Measurements from ENCODE around the gene CRACDL.

CRACDL gene

DNA sequence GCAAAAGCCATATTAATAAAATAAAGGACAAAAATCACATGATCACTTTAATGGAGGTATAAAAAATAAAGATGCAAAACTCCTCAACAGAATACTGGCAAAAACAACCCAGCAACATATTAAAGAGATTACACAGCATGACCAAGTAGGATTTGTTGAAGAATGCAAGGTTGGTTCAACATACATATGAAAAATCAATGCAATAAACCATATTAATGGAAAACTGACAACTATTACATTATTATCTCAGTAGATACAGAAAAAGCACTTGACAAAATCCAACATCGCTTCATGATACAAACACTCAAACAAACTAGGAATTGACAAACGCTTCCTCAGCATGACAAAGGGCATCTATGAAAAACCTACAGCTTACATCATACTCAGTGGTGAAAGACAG lies 76.7 kb downstream of the CRACDL start:
- no peak for DNase-seq (ENCODE audit: low read depth)

GRCh38 chr2:98857001-98857400 lies 79.0 kb downstream of the CRACDL start:
- no peak for DNase-seq (ENCODE audit: low read depth)

DNA sequence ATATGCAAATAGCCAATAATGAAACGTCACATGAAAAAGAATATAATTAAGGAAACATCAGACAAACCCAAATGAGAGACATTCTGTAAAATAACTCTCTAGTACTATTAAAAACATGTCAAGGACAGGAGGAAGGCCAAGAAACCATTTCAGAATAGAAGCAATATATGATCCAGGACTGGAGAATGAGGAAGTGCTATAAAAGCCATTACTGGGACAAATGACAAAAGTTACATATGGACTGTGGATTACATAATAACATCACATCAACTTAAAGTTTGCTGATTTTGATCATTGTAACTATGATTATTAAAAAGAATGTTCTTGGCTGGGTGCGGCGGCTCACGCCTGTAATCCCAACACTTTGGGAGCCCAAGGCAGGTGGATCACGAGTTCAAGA lies 81.3 kb downstream of the CRACDL start:
- no peak for DNase-seq (ENCODE audit: low read depth)

DNA sequence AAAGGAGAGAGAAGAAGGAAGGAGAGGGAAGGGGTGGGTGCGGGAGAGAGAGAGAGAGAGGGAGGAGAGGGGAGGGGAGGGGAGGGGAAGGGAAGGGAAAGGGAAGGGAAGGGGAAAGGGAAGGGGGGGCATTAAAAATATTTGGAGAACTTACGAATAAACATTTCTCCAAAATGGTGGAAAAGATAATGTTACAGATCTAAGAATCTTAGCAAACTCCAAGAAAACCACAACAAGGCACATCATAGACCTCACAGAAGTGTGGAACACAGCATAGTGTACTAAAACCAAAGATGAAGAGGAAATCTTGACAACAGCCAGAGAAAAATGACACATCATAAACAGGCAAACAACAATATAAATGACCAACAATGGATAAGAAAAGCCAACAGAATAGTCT lies 83.1 kb downstream of the CRACDL start:
- no peak for DNase-seq (ENCODE audit: low read depth)

DNA sequence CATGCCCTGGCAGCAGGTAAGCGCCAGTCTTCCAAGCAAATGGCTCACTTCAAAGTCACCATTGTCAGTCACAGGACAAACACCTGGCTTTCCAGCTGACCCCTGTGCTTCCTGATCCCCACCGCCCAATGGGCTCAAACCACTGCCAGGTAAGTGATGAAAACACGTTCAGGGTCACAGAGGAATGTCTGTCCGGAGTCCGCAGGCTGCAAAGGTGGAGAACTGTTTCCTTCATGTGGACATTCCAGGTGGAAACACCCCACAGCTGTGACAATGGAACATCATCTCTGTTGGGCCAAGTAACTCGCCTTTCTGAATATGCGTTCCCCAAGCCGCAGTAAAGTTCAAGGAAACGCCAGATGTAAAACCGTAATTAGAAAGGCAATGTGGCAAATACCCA lies 86.0 kb downstream of the CRACDL start:
- DNase-seq (ENCODE audit: low read depth), result no peak

DNA sequence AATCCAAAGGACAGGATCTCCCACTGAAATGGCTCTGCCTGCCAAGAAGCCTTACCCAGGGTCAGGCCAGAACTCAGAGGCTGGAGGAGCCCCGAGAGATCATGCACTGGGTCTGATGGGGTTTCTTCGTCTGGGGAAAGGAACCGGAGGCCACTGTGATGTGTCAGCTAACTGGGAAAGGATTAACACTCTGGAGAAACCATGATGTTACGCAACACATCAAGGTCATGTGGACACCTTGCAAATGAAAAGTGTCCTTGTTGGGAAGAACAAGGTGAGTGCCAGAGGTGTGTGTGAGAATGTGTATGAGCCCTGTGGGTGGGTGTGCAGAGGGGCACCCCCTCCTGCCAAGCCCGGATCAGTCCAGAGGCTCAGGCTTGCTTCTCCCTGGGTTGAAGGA lies 86.9 kb downstream of the CRACDL start:
- no peak for DNase-seq (ENCODE audit: low read depth)

DNA sequence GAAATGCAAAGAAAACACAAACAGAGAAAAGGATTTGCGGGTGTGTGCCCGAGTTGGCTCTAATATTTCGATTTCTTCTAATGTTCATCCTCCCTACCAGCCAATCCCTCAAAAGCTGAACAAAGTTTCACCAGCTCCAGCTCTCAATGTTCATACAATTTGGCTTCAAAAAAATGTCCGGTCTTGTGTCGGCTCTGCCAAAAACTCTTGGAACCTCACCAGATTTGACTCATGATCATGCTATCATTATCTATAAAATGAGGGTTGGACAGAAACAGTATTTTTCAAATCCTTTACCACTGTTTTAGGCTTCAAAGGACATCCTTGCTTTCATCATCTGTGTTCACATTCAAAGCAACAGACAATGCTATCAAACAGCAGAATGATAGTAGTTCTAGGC lies 88.2 kb downstream of the CRACDL start:
- DNase-seq (ENCODE audit: low read depth), result no peak

DNA sequence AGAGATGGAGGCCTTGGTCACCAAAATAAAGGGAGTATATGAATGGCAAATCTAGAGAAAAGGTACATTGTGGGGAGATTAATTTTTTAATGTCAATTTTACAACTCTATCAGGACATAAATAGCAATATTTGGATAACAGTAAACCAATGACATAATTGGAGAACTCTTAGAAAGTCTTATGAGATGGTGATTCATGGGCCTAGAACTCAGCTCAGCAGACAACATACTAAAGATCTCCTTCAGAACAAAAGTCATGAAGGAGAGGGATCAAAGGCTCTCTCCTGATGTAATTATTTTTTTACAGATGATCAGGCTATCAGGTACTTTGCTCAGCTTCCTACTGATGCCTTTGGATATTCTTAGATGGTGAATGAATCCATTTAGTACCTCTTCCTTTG lies 90.0 kb downstream of the CRACDL start:
- DNase-seq (ENCODE audit: low read depth), result no peak

- no peak for DNase-seq (ENCODE audit: low read depth)
These were observed 93.9 kb downstream of the CRACDL start for GRCh38 chr2:98842136-98842535.

DNA sequence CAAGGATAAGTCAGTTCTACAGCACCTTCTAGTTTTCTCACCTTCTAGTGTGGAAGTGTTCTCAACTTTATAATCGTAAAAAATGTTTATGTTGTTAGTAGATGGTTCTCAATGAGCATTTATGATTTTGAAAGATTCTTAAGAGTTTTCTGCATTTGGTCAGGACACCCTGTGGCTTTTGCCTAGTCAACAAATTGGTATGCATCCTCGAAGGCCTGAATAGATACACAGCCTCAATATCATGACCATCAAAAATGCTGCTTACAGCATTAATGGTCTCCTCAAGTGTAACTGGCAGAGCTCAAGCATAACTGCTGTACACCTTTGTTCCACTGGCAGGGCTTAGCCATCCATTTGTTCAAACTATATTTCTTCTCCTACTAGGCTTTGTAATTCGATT lies 96.7 kb downstream of the CRACDL start:
- DNase-seq (ENCODE audit: low read depth), result peak; percentile 16

DNA sequence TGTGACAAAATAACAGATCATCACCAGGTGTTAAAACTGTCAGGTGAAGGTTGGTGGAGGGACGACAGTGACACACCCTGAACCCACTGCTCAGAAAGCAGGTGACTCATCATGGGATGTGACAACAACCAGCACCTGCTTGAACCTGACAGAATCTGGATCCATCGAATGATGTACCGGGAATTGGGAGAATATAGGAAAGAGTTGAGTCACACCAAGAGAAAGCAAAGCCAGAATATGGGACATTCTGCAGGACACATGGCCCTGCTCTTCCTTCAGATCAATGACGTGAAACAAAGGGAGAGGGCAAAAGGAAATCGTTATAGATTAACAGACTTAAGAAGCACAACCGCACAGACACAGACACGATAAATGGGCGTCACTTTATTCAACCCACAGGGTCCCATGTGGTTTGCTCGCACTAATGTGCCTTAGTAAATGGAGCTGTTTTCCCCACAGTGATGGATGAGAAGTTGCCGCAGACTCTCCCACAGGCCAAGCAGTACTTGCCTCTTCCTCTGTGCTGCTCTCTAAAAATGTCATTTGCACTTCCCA lies 100.1 kb downstream of the CRACDL start:
- no peak for DNase-seq (ENCODE audit: low read depth)

DNA sequence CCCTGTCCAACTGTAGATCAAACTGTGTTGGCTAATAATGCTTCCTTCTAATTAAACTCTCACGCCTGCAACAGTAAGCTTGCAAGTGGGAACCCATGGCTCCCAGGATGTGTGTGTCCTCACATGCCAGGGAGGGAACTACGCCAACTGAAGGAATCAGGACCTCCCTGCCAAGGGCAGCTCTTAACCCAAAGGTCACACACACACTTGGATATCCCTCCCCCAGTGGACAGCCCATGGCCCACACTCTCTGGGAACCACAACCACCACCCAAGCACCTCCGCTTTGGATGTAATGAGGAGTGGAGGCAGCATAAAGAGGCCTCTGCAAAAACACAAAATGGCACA lies 102.1 kb downstream of the CRACDL start:
- no peak for DNase-seq (ENCODE audit: low read depth)

DNA sequence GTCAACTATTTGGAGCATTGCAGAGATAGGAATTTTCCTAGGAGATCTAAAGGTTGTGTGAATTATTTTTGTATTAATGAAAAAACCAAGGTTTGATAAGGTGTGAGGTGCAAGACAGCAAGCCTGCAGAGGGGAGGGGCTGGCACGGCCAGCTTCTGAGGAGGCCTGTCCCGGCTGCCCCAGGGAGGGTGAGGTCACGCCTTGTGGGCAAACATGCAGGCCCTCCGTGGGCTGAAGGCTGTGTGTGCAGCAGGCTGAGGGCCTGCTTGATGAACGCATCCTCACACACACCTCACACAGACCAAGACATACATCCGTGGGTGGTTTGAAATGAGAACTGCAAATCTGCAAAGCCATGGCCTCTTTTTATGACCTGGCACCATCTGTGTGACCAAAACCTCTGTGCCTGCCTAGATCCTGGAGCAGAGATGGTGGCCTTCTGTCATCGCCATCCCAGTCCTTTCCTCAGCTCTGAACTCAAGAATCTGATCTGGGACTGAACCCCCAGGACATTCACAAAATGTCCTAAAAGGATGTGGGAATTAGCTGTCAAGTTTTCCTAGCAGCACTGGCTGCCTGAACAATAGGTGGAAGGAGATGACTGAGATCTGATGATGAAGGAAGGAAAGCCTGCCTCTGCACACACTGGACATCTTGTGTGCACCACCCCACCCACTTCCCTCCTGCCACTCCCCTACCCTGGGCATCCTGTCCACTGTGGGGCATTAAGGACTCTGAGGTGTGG lies 102.7 kb downstream of the CRACDL start:
- DNase-seq (ENCODE audit: low read depth), result no peak

DNA sequence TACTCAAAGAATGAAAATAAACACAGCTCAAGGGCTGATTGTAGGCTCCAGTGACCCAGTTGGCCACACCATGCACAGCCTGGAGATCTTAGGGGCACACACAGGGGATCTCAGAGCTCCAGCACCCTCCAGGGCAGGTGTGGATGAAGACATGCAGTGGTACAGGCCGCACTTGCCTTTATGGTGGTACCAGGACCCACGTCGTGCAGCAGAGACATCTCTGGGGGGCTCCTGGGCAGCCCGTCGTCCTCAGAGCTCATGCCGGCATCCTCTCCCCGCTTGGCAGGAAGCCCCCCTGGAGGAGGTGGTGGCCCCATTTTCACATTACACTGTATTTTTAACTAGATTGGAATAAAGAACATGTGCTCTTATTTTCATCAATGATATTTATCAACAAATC lies 103.9 kb downstream of the CRACDL start:
- no peak for DNase-seq (ENCODE audit: low read depth)

DNA sequence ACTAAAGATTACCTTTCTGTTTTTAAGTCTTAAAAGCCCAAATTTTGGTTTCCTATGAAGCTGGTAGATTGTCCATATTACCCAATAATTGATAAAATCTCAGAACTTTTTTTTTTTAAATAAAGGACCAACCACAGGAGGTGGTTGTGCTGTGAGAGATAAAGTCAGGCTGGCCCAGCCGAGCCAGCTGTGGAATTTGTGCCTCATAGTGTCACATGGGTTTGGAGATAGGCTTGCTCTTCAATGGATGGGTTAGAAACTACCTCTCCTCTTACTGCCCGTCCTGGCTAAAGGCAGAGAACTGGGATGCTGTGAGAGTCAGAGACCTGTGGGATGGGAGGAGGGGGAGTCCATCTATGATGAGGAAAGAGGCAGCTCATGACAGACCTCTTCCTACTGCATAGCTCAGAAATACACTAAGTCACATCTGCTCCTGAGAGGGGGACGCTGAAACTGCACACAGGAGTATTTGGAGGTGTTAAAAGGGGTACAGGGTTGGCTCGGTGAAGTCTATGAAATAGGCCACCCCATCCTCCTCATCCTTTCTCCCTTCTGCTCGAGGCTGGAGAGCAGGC lies 105.4 kb downstream of the CRACDL start:
- no peak for DNase-seq (ENCODE audit: low read depth)

- no peak for DNase-seq (ENCODE audit: low read depth)
These were observed 106.3 kb downstream of the CRACDL start for GRCh38 chr2:98829581-98830270.

GRCh38 chr2:98828793-98829371 lies 107.1 kb downstream of the CRACDL start:
- DNase-seq (ENCODE audit: low read depth), result no peak

DNA sequence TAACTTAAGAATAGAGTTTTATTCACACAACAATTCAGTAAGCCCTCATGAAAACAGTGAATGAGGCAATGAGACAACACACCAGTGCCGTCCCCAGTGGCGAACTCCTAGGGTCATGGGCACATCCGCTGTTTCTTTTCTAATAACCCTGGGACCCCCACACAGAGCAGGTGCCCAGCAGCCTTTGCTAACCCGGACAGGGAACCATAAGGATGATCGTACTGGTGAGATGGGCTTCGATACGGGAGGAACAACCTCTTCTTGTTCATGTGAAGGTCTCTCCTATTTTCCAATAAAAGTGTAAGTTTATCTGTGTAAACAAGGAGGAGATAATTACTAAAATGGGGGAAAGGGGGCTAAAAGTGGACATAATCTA lies 107.7 kb downstream of the CRACDL start:
- DNase-seq (ENCODE audit: low read depth), result no peak

DNA sequence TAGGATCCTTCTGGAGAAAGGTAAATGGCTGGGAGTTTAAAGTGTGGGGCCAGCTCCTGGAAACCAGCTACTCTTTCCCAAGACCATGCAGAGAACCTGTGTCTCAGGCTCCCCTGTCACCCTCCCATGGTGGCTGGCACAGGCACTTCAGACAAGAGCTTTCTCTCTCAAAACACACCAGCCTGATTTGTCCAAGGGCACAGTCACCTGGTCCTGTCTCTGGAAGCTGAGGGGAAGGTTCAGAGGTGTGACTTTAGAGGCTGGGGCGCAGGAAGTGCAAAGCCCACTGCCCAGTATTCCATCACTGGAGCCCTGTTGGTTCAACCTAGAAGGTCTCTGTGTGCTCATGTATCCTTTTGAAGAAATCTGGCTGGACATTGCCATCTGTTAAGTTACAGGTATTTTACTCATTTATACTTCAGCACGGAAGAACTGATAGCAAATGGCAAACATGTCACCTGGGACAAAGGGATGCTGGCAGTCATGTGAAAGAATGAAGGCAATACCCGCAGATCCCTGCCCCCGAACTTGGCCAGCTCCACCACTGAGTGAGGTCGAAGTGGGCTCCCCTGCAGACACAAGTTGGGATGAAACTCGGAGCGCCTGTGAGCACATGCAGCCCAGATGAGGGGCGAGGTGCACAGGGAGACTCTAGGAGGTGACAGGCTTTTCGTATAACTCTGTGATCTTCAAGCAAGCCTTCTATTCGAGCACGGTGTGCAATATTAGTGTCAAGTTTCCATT lies 108.2 kb downstream of the CRACDL start:
- DNase-seq (ENCODE audit: low read depth), result no peak

- DNase-seq (ENCODE audit: low read depth), result no peak
These were observed 109.2 kb downstream of the CRACDL start for GRCh38 chr2:98826856-98827255.

- DNase-seq (ENCODE audit: low read depth), result no peak
These were observed 110.2 kb downstream of the CRACDL start for GRCh38 chr2:98825858-98826257.

DNA sequence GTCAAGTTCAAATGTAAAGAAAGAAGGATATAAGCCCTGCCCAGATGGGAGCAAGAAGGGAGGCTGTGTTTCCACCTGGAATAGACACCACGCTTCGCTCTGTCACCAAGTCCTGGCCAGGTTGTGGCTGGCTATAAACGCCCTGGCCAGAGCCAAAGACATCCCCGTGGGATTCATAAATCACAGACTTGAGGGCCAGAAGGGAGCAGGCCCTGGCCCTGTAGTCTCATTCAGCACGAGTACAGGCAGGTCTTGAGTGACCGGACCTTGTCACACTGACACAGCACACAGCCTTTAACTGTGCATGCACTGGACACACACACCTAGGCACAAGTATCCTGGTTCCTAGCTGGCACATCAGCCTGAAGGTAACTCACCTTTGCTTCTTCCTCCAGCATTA lies 110.6 kb downstream of the CRACDL start:
- no peak for DNase-seq (ENCODE audit: low read depth)

DNA sequence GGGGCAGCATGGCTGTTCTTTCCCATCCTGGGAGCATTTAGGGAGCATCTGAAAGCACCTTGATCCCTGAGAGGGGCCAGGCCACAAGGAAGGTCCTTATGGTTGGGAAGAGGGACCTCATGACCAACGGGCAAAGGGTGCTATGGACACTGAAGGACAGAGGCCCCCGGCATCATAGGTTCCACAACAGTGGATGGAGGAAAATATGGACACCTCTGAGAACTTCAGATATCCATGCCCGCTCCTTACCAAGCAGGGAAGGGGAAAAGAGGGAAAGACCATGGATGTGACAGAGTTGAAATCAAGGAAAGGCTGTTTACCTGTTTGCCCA lies 111.0 kb downstream of the CRACDL start:
- DNase-seq (ENCODE audit: low read depth), result no peak
